CD4-positive, alpha-beta T cell (primary cell): ENCODE data around the gene GABARAPL1. TPM values are rescaled to one million over a fixed set of nuclear protein-coding genes. Genes with fewer than 3 reads are reported as not detected.

Experiments
- ATAC-seq: fragments of 200-7000 bp; cut with Tn5 transposase; one replicate; pipeline ENCODE4 v1.10.0; 2022; ENCODE audit warnings: mild to moderate bottlenecking; ENCODE audit not compliant: poor library complexity
- CTCF ChIA-PET: fragments of 350-600 bp; sonication (Branson Sonifier 250); formaldehyde crosslinking; loops from one replicate; lab custom pipeline; 2021; ENCODE audit warnings: antibody characterized with exemption, inconsistent platforms; lab: Charles Lee
- POLR2A ChIA-PET: fragments of 350-600 bp; sonication (Branson Sonifier 250); formaldehyde crosslinking; loops from one replicate; lab custom pipeline; 2021; ENCODE audit warnings: antibody characterized with exemption, inconsistent platforms; lab: Charles Lee
- DNase-seq, 14 experiments: peaks; one replicate each; pipeline ENCODE4 v3.0.0-alpha.2; 2013 to 2020; ENCODE audit warnings: mixed read lengths in 2 of 14
- H3K27ac ChIP-seq, 2 donors: one replicate each; pipeline versions ENCODE4 v1.5.1 to v1.7.0; 2013; ENCODE audit warnings: low read length in 2 of 2, low read depth in 1 of 2, mild to moderate bottlenecking in 1 of 2
- H3K27me3 ChIP-seq, 2 experiments: 1 replicate in 1 of 2; 2 replicates in 1 of 2; pipeline versions ENCODE4 v1.6.1 to v1.7.0; 2013; ENCODE audit warnings: low read length in 2 of 2, control low read depth in 1 of 2, mild to moderate bottlenecking in 1 of 2, moderate library complexity in 1 of 2; ENCODE audit not compliant: insufficient read depth in 2 of 2, control insufficient read depth in 1 of 2
- H3K36me3 ChIP-seq: one replicate; pipeline ENCODE4 v1.6.1; 2013; ENCODE audit warnings: low read length, control low read depth; ENCODE audit not compliant: insufficient read depth
- H3K4me1 ChIP-seq: one replicate; pipeline ENCODE4 v1.6.1; 2013; ENCODE audit warnings: low read length, control low read depth; ENCODE audit not compliant: insufficient read depth
- H3K4me3 ChIP-seq: one replicate; pipeline ENCODE4 v1.5.1; 2013; ENCODE audit warnings: mild to moderate bottlenecking, low read length, moderate library complexity
- H3K9me3 ChIP-seq, 2 experiments: 1 replicate in 1 of 2; 2 replicates in 1 of 2; pipeline versions ENCODE4 v1.6.1 to v1.7.0; 2013; ENCODE audit warnings: low read length in 2 of 2, mild to moderate bottlenecking in 2 of 2, control low read depth in 1 of 2, moderate library complexity in 1 of 2; ENCODE audit not compliant: control insufficient read depth in 1 of 2, insufficient read depth in 1 of 2
- H3K27ac Mint-ChIP-seq: one replicate; pipeline ENCODE4 v1.8.0; 2020; ENCODE audit warnings: mixed read lengths
- H3K27me3 Mint-ChIP-seq: one replicate; pipeline ENCODE4 v1.8.0; 2021; ENCODE audit warnings: mixed read lengths
- H3K36me3 Mint-ChIP-seq: one replicate; pipeline ENCODE4 v1.8.0; 2021; ENCODE audit warnings: low read depth, mixed read lengths
- H3K4me1 Mint-ChIP-seq: one replicate; pipeline ENCODE4 v1.8.0; 2021; ENCODE audit warnings: low read depth, mixed read lengths
- H3K4me3 Mint-ChIP-seq: one replicate; pipeline ENCODE4 v1.8.0; 2020; ENCODE audit warnings: mild to moderate bottlenecking, mixed read lengths
- H3K9me3 Mint-ChIP-seq: one replicate; pipeline ENCODE4 v1.8.0; 2020; ENCODE audit warnings: mixed read lengths
- intact Hi-C, 2 experiments: fragments of 100-400 bp; cut with DNase I in 1 of 2; cut with micrococcal nuclease in 1 of 2; formaldehyde crosslinking; loops; one replicate each; pipeline versions ENCODE4 v1.15.1 to v1.9.0; 2023 to 2025; cut with DNase I, micrococcal nuclease
- total RNA-seq, 174 experiments: library from RNA in 2 of 174; stranded (reverse) in 2 of 174; gene quantifications; one replicate each; pipeline ENCODE4 v1.2.3 and lab custom pipeline; 2021 to 2026
- TF ChIP-seq, protein P1 (sequence below): fragments of 200-600 bp; IDR thresholded peaks from one replicate; pipeline ENCODE4 v1.8.0; 2022; ENCODE audit warnings: antibody characterized with exemption, mild to moderate bottlenecking

GABARAPL1 gene
- total RNA-seq, 2 experiments from 2014 or later: 267 to 276 TPM

DNA sequence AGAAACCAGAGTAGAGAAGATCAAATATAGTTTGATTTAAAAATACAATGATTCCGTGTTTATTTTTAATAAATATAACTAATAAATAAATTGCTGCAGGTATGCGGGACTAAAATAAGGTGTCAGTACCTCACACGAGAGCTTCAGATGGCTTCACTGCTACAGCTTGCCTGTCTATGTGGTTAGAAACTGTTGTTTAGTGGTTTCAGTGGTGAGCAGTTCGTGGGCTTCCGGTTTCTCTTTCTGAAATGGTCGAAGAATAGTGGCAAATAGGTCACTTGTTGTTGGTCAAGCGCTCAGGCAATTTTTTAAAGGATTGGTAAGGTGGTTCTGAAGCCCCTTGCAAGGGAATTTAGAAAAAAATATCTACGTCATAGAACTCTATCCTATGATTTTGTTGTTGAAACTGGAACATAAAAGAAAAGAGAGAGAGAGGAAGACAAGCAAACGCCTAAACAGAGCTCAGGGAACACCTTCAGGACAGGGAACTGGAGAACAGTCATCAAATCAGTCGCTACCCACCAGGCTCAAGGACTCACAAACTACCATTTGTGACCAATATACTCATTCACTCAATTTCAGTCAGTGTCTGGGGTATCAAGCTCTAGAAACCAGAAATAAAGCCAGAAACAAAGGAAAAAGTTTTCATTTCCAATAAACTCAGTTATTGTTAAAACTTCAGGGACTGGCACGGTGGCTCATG is 31.3 kb downstream of the GABARAPL1 start:
- Histone ChIP-seq H3K27me3 (no peaks in the 10 kb centered on the region), H3K9me3 (no peaks in the 10 kb centered on the region), H3K4me1 (peaks cover 6% of the 10 kb centered on the region), H3K36me3 (no peaks in the 10 kb centered on the region), H3K27ac (no peak overlapping the region), H3K4me3 (peak overlapping the region; percentile 14)
- DNase-seq (peak in 2 of 14 experiments; percentile 19 to 61), ATAC-seq (no peak)
- peak overlapping the region; percentile 12 for H3K4me3 Mint-ChIP-seq
- H3K9me3 Mint-ChIP-seq: no peaks in the 10 kb centered on the region
- H3K4me1 Mint-ChIP-seq: peaks cover 9% of the 10 kb centered on the region
- ChIA-PET POLR2A (no interaction called here), CTCF (interaction anchor here (1.1 to 1.5 kb wide), 2 partner anchors 8 to 14 kb away, joined by 4 read pairs; no protein-coding TSS in a partner anchor)
- intact Hi-C loops: no loop called here
- no peak overlapping the region for H3K27ac Mint-ChIP-seq
- H3K27me3 Mint-ChIP-seq: peaks cover 10% of the 10 kb centered on the region
- H3K36me3 Mint-ChIP-seq: no peaks in the 10 kb centered on the region
- TF ChIP-seq, protein P1, sequence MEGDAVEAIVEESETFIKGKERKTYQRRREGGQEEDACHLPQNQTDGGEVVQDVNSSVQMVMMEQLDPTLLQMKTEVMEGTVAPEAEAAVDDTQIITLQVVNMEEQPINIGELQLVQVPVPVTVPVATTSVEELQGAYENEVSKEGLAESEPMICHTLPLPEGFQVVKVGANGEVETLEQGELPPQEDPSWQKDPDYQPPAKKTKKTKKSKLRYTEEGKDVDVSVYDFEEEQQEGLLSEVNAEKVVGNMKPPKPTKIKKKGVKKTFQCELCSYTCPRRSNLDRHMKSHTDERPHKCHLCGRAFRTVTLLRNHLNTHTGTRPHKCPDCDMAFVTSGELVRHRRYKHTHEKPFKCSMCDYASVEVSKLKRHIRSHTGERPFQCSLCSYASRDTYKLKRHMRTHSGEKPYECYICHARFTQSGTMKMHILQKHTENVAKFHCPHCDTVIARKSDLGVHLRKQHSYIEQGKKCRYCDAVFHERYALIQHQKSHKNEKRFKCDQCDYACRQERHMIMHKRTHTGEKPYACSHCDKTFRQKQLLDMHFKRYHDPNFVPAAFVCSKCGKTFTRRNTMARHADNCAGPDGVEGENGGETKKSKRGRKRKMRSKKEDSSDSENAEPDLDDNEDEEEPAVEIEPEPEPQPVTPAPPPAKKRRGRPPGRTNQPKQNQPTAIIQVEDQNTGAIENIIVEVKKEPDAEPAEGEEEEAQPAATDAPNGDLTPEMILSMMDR: no peak

DNA sequence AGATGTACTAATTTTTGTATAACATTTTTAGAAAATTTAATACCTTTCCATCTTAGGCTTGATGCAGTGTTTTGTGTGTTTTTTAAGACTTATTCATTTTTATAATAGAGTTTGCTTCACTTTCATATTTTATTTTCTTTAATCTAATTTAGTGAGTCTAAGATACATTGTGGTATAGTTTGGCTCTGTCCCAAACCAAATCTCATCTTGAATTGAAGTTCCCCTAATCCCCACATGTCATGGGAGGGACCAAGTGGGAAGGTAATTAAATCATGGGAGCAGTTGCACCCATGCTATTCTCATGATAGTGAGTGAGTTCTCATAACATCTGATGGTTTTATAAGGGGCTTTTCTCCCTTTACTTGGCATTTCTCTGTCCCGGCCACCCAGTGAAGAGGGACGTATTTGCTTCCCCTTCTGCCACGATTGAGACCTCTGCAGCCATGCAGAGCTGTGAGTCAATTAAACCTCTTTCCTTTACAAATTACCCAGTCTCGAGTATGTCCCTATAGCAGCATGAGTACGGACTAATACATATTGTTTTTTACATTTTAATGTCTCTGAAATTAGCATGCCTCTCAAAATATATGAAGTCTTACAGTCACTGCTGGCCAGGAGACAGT is 34.9 kb downstream of the GABARAPL1 start:
- intact Hi-C loops: no loop called here
- Histone ChIP-seq H3K27ac (no peak overlapping the region), H3K27me3 (no peaks in the 10 kb centered on the region), H3K9me3 (no peaks in the 10 kb centered on the region), H3K4me1 (peaks cover 6% of the 10 kb centered on the region), H3K4me3 (no peak overlapping the region), H3K36me3 (no peaks in the 10 kb centered on the region)
- peaks cover 9% of the 10 kb centered on the region for H3K4me1 Mint-ChIP-seq
- H3K9me3 Mint-ChIP-seq: no peaks in the 10 kb centered on the region
- TF ChIP-seq, protein P1: no peak
- no peak for DNase-seq
- no peak overlapping the region for H3K27ac Mint-ChIP-seq
- ATAC-seq: no peak
- ChIA-PET POLR2A (no interaction called here), CTCF (interaction anchor here (0.6 to 0.7 kb wide), 2 partner anchors 52 to 1594 kb away, joined by 3 to 4 read pairs; no protein-coding TSS in a partner anchor)
- H3K36me3 Mint-ChIP-seq: no peaks in the 10 kb centered on the region
- H3K4me3 Mint-ChIP-seq: no peak overlapping the region
- H3K27me3 Mint-ChIP-seq: peaks cover 13% of the 10 kb centered on the region

DNA sequence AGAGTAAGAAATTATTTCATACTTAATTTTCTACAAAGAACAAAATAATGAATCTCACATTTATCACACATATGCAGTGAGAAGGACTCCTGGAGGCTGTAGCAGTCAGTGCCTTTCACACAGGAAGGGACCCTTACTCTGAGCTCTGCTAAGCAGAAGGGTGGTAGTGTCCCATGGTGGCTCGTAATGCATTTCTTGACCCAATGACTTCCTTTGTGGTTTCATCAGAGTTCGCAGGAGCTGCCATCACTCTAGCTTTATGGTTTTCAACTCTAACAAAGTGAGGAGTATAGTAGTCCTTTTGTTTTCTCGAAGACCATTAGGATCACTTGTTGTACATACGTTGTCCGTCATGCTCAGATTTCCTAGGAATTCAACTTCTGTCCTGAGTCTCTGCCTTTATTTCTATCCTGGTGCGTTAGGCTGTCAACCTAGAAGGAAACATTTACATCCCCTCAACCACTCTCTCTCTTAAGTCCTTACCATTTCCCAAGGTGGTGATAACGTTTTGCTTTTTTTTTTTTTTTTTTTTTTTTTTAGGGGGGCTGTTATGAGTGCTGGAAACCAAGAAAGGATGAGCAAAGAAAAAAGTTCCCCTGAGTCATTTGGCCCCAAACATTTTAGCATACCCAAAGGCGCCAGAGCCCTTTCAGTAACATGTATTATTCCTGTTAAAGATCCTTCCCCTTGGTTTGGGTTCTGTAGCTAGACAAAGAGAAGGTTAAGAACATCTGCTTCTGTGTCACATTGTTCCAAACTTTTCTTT is 37.2 kb downstream of the GABARAPL1 start:
- H3K4me3 Mint-ChIP-seq: no peak overlapping the region
- H3K4me1 Mint-ChIP-seq: no peaks in the 10 kb centered on the region
- no peak overlapping the region for H3K27ac Mint-ChIP-seq
- no peaks in the 10 kb centered on the region for H3K27me3 ChIP-seq
- no peaks in the 10 kb centered on the region for H3K4me1 ChIP-seq
- ChIA-PET CTCF (no interaction called here), POLR2A (no interaction called here)
- no peak overlapping the region for H3K27ac ChIP-seq
- H3K27me3 Mint-ChIP-seq: peaks cover 13% of the 10 kb centered on the region
- H3K36me3 ChIP-seq: no peaks in the 10 kb centered on the region
- H3K9me3 ChIP-seq: no peaks in the 10 kb centered on the region
- TF ChIP-seq, protein P1: no peak
- H3K9me3 Mint-ChIP-seq: no peaks in the 10 kb centered on the region
- intact Hi-C loops: no loop called here
- no peak overlapping the region for H3K4me3 ChIP-seq
- peak in 2 of 14 experiments; percentile 4 to 70 for DNase-seq
- H3K36me3 Mint-ChIP-seq: no peaks in the 10 kb centered on the region
- ATAC-seq: no peak
